ENCODE results near the gene MYO1G. TPM values are rescaled to one million over a fixed set of nuclear protein-coding genes. Genes with fewer than 3 reads are reported as not detected.

Gene MYO1G
- total RNA-seq, 1 experiment from 2014 or later = 0.57 TPM

DNA sequence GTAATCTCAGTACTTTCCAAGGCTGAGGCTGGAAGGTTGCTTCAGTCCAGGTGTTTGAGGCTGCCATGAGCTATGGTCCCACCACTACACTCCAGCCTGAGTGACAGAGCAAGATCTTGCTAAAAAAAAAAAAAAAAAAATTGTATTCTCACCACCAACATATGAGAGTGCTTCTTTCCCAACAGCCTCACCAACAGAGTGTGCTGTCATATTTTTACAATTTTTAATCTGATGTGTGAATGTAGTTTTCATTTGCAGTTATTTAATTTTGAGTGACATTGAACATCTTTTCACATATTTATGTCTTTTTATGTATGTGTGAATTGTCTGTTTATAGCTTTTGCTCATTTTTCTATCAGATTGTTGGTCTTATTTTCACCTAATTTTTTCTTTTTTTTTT lies 35.2 kb downstream of the MYO1G start:
- Histone ChIP-seq H3K4me1 (ENCODE audit: insufficient read depth, low read length) (no peaks in the 10 kb centered on the region), H3K79me2 (ENCODE audit: insufficient read depth, low read length) (no peaks in the 10 kb centered on the region), H3K4me2 (ENCODE audit: insufficient read depth, insufficient read length, low read length) (no peak overlapping the region), H2BK120ac (ENCODE audit: low read depth, low read length, poor library complexity, severe bottlenecking) (no peak overlapping the region), H3K56ac (ENCODE audit: insufficient read length, low read depth, low read length) (no peak overlapping the region), H4K5ac (ENCODE audit: insufficient read length, low read depth, low read length) (no peak overlapping the region), H4K8ac (replicated peaks; ENCODE audit: insufficient read length, low read depth, low read length) (no peak overlapping the region), H3K23ac (ENCODE audit: insufficient read length, low read depth, low read length) (no peak overlapping the region), H2BK15ac (ENCODE audit: low read depth, low read length) (no peak overlapping the region), H3K9me3 (ENCODE audit: control insufficient read depth, low read depth, low read length) (no peaks in the 10 kb centered on the region), H2BK12ac (ENCODE audit: insufficient read length, low read depth, low read length) (no peak overlapping the region), H3K23me2 (ENCODE audit: insufficient read length, low read depth, low read length, poor library complexity, severe bottlenecking) (no peaks in the 10 kb centered on the region), H3K4ac (ENCODE audit: low read depth, low read length) (no peak overlapping the region), H3T11ph (ENCODE audit: low read length) (no peak overlapping the region), H3K14ac (ENCODE audit: insufficient read depth, low read length) (no peak overlapping the region), H3K27ac (ENCODE audit: insufficient read length, low read depth, low read length) (no peak overlapping the region), H4K20me1 (ENCODE audit: control insufficient read depth, insufficient read depth, insufficient read length) (no peaks in the 10 kb centered on the region), H2BK20ac (ENCODE audit: low read depth, low read length, poor library complexity, severe bottlenecking) (no peak overlapping the region), H4K91ac (ENCODE audit: insufficient read length, low read depth, low read length) (no peak overlapping the region), H3K18ac (ENCODE audit: insufficient read length, low read depth, low read length) (no peak overlapping the region), H3K27me3 (ENCODE audit: insufficient read depth, low read length) (no peaks in the 10 kb centered on the region), H3K9ac (ENCODE audit: extremely low read depth, insufficient read length, low read length) (no peak overlapping the region), H2BK5ac (ENCODE audit: insufficient read length, low read length) (no peak overlapping the region), H2AFZ (ENCODE audit: low read length) (no peak overlapping the region), H3K79me1 (ENCODE audit: insufficient read depth, low read depth, low read length, poor library complexity, severe bottlenecking) (no peaks in the 10 kb centered on the region), H2AK5ac (ENCODE audit: insufficient read length, low read length) (no peak overlapping the region)
- Mint-ChIP-seq H3K9me3 (no peaks in the 10 kb centered on the region), H3K27ac (no peak overlapping the region), H3K27me3 (ENCODE audit: low read depth) (peaks cover 7% of the 10 kb centered on the region; the same call in 1 of the 2 replicates), H3K36me3 (ENCODE audit: insufficient read depth in 1 of 3, low read depth in 3 of 3) (no peaks in the 10 kb centered on the region), H3K4me1 (no peaks in the 10 kb centered on the region; a peak in 1 of 4 replicates), H3K4me3 (no peak overlapping the region)
- DNase-seq = no peak
- TF ChIP-seq, protein P1, sequence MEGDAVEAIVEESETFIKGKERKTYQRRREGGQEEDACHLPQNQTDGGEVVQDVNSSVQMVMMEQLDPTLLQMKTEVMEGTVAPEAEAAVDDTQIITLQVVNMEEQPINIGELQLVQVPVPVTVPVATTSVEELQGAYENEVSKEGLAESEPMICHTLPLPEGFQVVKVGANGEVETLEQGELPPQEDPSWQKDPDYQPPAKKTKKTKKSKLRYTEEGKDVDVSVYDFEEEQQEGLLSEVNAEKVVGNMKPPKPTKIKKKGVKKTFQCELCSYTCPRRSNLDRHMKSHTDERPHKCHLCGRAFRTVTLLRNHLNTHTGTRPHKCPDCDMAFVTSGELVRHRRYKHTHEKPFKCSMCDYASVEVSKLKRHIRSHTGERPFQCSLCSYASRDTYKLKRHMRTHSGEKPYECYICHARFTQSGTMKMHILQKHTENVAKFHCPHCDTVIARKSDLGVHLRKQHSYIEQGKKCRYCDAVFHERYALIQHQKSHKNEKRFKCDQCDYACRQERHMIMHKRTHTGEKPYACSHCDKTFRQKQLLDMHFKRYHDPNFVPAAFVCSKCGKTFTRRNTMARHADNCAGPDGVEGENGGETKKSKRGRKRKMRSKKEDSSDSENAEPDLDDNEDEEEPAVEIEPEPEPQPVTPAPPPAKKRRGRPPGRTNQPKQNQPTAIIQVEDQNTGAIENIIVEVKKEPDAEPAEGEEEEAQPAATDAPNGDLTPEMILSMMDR (conservative IDR thresholded peaks at IDR 0.05) = no peak

Data from H9 (cell line).